ENCODE measurements around the gene TOM1L2.

GRCh38 chr17:17809531-17810083 lies 162.6 kb downstream of the TOM1L2 start:
- no peak for TF ChIP-seq POLR2A (IDR thresholded peaks at IDR 0.05)
- TF ChIP-seq, protein P1, sequence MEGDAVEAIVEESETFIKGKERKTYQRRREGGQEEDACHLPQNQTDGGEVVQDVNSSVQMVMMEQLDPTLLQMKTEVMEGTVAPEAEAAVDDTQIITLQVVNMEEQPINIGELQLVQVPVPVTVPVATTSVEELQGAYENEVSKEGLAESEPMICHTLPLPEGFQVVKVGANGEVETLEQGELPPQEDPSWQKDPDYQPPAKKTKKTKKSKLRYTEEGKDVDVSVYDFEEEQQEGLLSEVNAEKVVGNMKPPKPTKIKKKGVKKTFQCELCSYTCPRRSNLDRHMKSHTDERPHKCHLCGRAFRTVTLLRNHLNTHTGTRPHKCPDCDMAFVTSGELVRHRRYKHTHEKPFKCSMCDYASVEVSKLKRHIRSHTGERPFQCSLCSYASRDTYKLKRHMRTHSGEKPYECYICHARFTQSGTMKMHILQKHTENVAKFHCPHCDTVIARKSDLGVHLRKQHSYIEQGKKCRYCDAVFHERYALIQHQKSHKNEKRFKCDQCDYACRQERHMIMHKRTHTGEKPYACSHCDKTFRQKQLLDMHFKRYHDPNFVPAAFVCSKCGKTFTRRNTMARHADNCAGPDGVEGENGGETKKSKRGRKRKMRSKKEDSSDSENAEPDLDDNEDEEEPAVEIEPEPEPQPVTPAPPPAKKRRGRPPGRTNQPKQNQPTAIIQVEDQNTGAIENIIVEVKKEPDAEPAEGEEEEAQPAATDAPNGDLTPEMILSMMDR (IDR thresholded peaks at IDR 0.05), result no peak

Measured in lower leg skin (tissue), 3 donors.